PC-3 (cell line): ENCODE measurements around the gene P2RX1. TPM values are rescaled to one million over a fixed set of nuclear protein-coding genes. Genes with fewer than 3 reads are reported as not detected.

ENCODE experiments used
- ATAC-seq: fragments of 200-7000 bp; cut with Tn5 transposase; 2 replicates; pipeline ENCODE4 v1.9.1; 2020; ENCODE audit warnings: mild to moderate bottlenecking, moderate library complexity
- BruUV-seq: library from RNA; stranded (reverse); fragments of 400-500 nt; replicated peaks from 2 replicates; lab custom pipeline; 2021; lab: Mats Ljungman, UMichigan
- CTCF ChIA-PET: fragments of 300-600 bp; sonication (Branson Sonifier 250); formaldehyde crosslinking; loops from one replicate; lab custom pipeline; 2022; ENCODE audit warnings: antibody characterized with exemption; lab: Charles Lee
- POLR2A ChIA-PET: fragments of 300-600 bp; sonication (Branson Sonifier 250); formaldehyde crosslinking; loops from one replicate; lab custom pipeline; 2022; ENCODE audit warnings: antibody characterized with exemption; ENCODE audit not compliant: unreplicated experiment; lab: Charles Lee
- DNase-seq: peaks from one replicate; pipeline ENCODE4 v3.0.0-alpha.2; 2015
- H2AFZ ChIP-seq: fragments of 300-600 bp; sonication (generic); 2 replicates; pipeline ENCODE4 v1.6.0; 2016; ENCODE audit warnings: antibody characterized with exemption, low read length
- H3F3A ChIP-seq: fragments of 300-600 bp; sonication (generic); one replicate; pipeline ENCODE4 v1.6.0; 2017; ENCODE audit warnings: antibody characterized with exemption, low read length, control low read depth, mild to moderate bottlenecking; ENCODE audit not compliant: unreplicated experiment
- H3K27ac ChIP-seq: fragments of 300-600 bp; sonication (generic); 2 replicates; pipeline ENCODE4 v1.5.1; 2016; ENCODE audit warnings: mild to moderate bottlenecking, low read length
- H3K27me3 ChIP-seq: fragments of 300-600 bp; sonication (generic); 2 replicates; pipeline ENCODE4 v1.6.1; 2016; ENCODE audit warnings: low read length, mixed read lengths
- H3K36me3 ChIP-seq: fragments of 300-600 bp; sonication (generic); 2 replicates; pipeline ENCODE4 v1.6.1; 2016; ENCODE audit warnings: low read depth, mixed run types, low read length, mixed read lengths
- H3K4me1 ChIP-seq: fragments of 300-600 bp; sonication (generic); 2 replicates; pipeline ENCODE4 v1.5.1; 2016; ENCODE audit warnings: low read length; ENCODE audit not compliant: insufficient read depth
- H3K4me2 ChIP-seq: fragments of 300-600 bp; sonication (generic); 2 replicates; pipeline ENCODE4 v1.6.0; 2016; ENCODE audit warnings: low read length
- H3K4me3 ChIP-seq: fragments of 300-600 bp; sonication (generic); 2 replicates; pipeline ENCODE4 v1.5.1; 2016; ENCODE audit warnings: mild to moderate bottlenecking, low read length, mixed read lengths
- H3K79me2 ChIP-seq: fragments of 300-600 bp; sonication (generic); 2 replicates; pipeline ENCODE4 v1.6.1; 2017; ENCODE audit warnings: low read length, mixed read lengths
- H3K9ac ChIP-seq: fragments of 300-600 bp; sonication (generic); 2 replicates; pipeline ENCODE4 v1.6.0; 2016; ENCODE audit warnings: mild to moderate bottlenecking, low read length
- H3K9me2 ChIP-seq: fragments of 300-600 bp; sonication (generic); replicated peaks from 2 replicates; pipeline ENCODE4 v1.6.1; 2016; ENCODE audit warnings: mixed run types, low read length, mixed read lengths
- H3K9me3 ChIP-seq: fragments of 300-600 bp; sonication (generic); 2 replicates; pipeline ENCODE4 v1.6.1; 2016; ENCODE audit warnings: low read length, mixed read lengths
- H4K20me1 ChIP-seq: fragments of 300-600 bp; sonication (generic); 2 replicates; pipeline ENCODE4 v1.6.1; 2016; ENCODE audit warnings: low read length, mixed read lengths
- EZH2 ChIP-seq: fragments of 300-600 bp; sonication (generic); IDR thresholded peaks from one replicate; pipeline ENCODE4 v1.6.1; 2017; ENCODE audit warnings: antibody characterized with exemption, mild to moderate bottlenecking, low read length; ENCODE audit not compliant: unreplicated experiment
- EZH2phosphoT487 ChIP-seq: fragments of 300-600 bp; sonication (generic); IDR thresholded peaks from 2 replicates; pipeline ENCODE4 v1.6.1; 2018; ENCODE audit warnings: mild to moderate bottlenecking, antibody characterized with exemption, low read length, borderline replicate concordance
- intact Hi-C: fragments of 100-400 bp; cut with micrococcal nuclease; formaldehyde crosslinking; loops from 2 replicates; pipeline ENCODE4 v1.9.0; 2023
- total RNA-seq: library from RNA; depleted of rRNA; stranded (reverse); fragments of >200 nt; gene quantifications from 2 replicates; pipeline ENCODE4 v1.2.3, GENCODE V29; 2014
- TF ChIP-seq, protein P1 (sequence below): fragments of 300-600 bp; sonication (generic); conservative IDR thresholded peaks from 2 replicates; pipeline ENCODE4 v1.5.1; 2017; ENCODE audit warnings: antibody characterized with exemption, low read depth, mild to moderate bottlenecking, low read length

Gene P2RX1
- total RNA-seq, 1 experiment from 2014 or later = not detected

DNA sequence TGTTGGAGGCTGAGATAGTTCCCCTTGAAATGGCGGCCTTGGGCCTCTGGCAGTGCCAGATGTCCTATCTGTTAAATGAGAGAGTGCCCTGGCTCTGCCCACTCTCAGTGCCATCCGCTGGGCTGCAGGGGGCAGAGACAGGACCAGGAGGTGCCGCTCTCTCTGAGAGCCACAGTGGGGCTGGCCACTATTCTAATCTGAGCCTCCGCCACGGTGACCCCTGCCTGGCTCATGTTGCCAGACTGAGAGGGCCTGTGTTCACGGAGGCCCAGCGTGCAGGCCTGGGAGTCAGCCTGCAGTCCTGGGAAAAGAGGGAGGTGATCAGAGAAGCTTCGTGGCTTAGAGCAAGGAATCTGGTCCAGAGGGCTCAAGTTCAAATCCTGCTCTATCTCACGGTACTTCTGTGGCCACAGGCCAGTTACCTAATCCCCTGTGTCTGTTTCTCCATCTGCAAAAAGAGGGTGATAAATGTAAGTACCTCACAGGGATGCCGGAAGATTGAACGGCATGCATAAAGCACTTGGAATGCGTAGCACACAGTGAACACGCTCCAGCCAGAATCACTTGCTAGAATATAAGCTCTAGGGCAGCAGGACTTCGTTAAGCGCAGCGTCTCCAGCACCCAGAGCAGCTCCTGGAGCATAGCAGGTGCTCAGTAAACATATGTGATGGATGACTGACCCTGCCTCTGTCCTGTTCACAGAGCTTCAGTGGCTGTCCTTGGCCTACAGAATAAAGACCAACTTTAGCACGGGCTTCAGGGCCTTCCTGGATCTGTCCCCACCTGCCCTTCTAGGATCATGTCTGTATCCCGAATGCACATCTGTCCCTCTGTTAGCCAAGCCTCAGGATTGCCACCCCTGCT is 41.7 kb upstream of the P2RX1 start:
- CTCF ChIA-PET = no interaction called here
- intact Hi-C loops = no loop called here

DNA sequence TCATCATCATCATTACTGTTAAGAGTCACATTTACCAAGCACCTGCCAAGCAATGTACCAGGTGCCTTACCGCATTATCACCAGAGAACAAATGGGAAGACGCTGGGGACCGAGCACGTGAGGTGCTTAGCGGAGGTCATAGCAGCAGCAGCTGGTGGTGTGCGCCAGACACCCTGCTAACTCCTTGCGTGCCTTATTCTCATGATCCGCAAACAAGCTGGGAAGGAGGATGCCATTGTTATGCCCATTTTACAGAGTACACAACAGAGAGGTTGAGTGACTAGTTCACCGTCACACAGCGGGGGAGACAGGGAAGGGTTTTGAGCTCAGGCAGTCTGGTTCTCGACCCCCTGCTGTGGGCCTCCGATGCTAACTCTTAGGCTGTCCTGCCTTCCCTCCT is 40.7 kb upstream of the P2RX1 start:
- intact Hi-C loops = no loop called here
- Histone ChIP-seq H3K9me3 (no peaks in the 10 kb centered on the region), H4K20me1 (no peaks in the 10 kb centered on the region), H3K4me3 (no peak overlapping the region), H3K27me3 (no peaks in the 10 kb centered on the region), H3F3A (no peaks in the 10 kb centered on the region), H3K4me1 (peaks cover 21% of the 10 kb centered on the region), H3K36me3 (no peaks in the 10 kb centered on the region), H3K9me2 (no peaks in the 10 kb centered on the region), H3K79me2 (no peaks in the 10 kb centered on the region), H3K4me2 (no peak overlapping the region), H3K9ac (no peak overlapping the region), H3K27ac (no peak overlapping the region), H2AFZ (no peak overlapping the region)
- TF ChIP-seq EZH2 (no peak), EZH2phosphoT487 (no peak)
- TF ChIP-seq, protein P1, sequence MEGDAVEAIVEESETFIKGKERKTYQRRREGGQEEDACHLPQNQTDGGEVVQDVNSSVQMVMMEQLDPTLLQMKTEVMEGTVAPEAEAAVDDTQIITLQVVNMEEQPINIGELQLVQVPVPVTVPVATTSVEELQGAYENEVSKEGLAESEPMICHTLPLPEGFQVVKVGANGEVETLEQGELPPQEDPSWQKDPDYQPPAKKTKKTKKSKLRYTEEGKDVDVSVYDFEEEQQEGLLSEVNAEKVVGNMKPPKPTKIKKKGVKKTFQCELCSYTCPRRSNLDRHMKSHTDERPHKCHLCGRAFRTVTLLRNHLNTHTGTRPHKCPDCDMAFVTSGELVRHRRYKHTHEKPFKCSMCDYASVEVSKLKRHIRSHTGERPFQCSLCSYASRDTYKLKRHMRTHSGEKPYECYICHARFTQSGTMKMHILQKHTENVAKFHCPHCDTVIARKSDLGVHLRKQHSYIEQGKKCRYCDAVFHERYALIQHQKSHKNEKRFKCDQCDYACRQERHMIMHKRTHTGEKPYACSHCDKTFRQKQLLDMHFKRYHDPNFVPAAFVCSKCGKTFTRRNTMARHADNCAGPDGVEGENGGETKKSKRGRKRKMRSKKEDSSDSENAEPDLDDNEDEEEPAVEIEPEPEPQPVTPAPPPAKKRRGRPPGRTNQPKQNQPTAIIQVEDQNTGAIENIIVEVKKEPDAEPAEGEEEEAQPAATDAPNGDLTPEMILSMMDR = no peak
- no peak for ATAC-seq
- CTCF ChIA-PET = no interaction called here
- no TSS peak for BruUV-seq
- no peak for DNase-seq
- POLR2A ChIA-PET = no interaction called here

More for the DNA sequence above, 41.7 kb upstream of the P2RX1 start:
- peaks cover 21% of the 10 kb centered on the region for H3K4me1 ChIP-seq
- no peaks in the 10 kb centered on the region for H3K9me3 ChIP-seq
- no peak overlapping the region for H3K4me2 ChIP-seq
- no peak overlapping the region for H2AFZ ChIP-seq
- no peak overlapping the region for H3K9ac ChIP-seq
- BruUV-seq = no TSS peak
- no peaks in the 10 kb centered on the region for H4K20me1 ChIP-seq
- H3K9me2 ChIP-seq = no peaks in the 10 kb centered on the region
- no peaks in the 10 kb centered on the region for H3K27me3 ChIP-seq
- H3K4me3 ChIP-seq = no peak overlapping the region
- no peak for DNase-seq
- TF ChIP-seq EZH2 (no peak), EZH2phosphoT487 (no peak)
- TF ChIP-seq, protein P1 = no peak
- ATAC-seq = no peak
- H3K36me3 ChIP-seq = no peaks in the 10 kb centered on the region
- no peak overlapping the region for H3K27ac ChIP-seq
- H3K79me2 ChIP-seq = no peaks in the 10 kb centered on the region
- POLR2A ChIA-PET = no interaction called here
- no peaks in the 10 kb centered on the region for H3F3A ChIP-seq

DNA sequence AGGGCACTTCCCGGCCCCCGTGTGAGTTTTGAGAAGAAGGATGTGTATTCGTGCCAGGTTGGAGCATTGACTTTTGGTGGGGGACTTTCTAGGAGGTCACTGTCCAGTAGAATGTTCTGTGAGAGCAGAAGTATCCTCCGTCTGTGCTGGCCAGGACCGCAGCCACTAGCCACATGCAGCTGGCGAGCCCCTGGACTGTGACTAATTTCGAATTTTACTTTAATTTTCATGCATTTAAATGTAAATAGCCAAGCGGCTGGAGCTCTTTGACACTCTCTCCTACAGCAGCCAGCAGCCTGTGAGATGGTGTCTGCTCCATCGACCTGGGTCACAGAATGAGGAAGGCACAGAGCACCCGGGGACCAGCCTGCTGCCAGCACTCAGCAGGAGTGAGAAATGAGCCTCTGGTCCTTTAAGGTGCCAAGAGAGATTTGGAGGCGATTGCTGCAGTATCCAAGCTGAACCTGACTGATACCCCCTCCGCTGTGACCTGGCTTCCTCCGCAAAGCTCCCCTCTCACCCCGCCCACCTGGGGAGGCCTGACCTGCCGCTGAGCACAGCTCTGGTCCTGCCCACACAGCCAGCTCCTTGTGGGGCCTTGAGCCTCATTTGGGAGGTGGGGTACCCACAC is 40.2 kb upstream of the P2RX1 start:
- BruUV-seq = no TSS peak
- H3K4me3 ChIP-seq = no peak overlapping the region

More for the DNA sequence above, 40.2 kb upstream of the P2RX1 start:
- no peaks in the 10 kb centered on the region for H3K9me2 ChIP-seq
- peaks cover 21% of the 10 kb centered on the region for H3K4me1 ChIP-seq
- no peak for TF ChIP-seq EZH2
- intact Hi-C loops = no loop called here
- H4K20me1 ChIP-seq = no peaks in the 10 kb centered on the region
- H3K4me2 ChIP-seq = no peak overlapping the region
- ChIA-PET CTCF (no interaction called here), POLR2A (no interaction called here)
- no peaks in the 10 kb centered on the region for H3K9me3 ChIP-seq
- no peak overlapping the region for H3K27ac ChIP-seq
- no peak for ATAC-seq
- H3F3A ChIP-seq = no peaks in the 10 kb centered on the region
- no peaks in the 10 kb centered on the region for H3K79me2 ChIP-seq
- H3K36me3 ChIP-seq = no peaks in the 10 kb centered on the region
- H3K27me3 ChIP-seq = no peaks in the 10 kb centered on the region
- no peak for DNase-seq
- H3K9ac ChIP-seq = no peak overlapping the region
- H2AFZ ChIP-seq = no peak overlapping the region
